Measurements from ENCODE around the gene WDR20.

Gene WDR20

DNA sequence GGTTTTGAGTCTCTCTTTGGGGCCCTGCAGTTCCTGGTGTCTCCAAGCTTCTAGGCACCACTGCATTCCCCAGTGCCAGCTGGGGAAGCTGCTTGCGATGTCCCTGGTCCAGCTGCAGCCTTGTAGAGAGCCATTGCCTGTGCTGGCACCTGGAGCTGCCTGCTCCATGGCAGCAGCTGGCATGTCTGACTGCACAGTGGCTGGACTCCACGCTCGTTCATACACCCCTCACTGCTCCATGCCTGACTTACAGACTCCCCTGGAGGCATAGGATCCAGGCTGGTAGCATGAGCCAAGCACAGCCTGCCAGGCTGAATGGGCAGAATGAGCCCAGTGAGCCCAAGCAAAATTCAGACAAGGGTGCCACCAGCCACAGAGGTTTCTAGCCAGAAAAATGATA lies 21.8 kb upstream of the WDR20 start:
- Histone ChIP-seq H3K4me2 (ENCODE audit: low read length) (no peak overlapping the region), H3F3A (ENCODE audit: control insufficient read depth, insufficient read depth) (no peaks in the 10 kb centered on the region), H3K36me3 (ENCODE audit: control insufficient read depth, low read length) (no peaks in the 10 kb centered on the region; the same call in 1 of the 2 replicates), H3K79me2 (ENCODE audit: control insufficient read depth, low read length) (no peaks in the 10 kb centered on the region), H3K27me3 (ENCODE audit: control insufficient read depth, low read length) (no peaks in the 10 kb centered on the region), H3K9me2 (replicated peaks; ENCODE audit: control insufficient read depth, low read length) (no peaks in the 10 kb centered on the region), H3K4me1 (ENCODE audit: control insufficient read depth, low read length) (no peaks in the 10 kb centered on the region), H3K27ac (ENCODE audit: low read depth, low read length) (no peak overlapping the region), H3K4me3 (ENCODE audit: low read length) (no peak overlapping the region), H4K20me1 (ENCODE audit: control insufficient read depth, insufficient read depth, low read depth, low read length) (no peaks in the 10 kb centered on the region), H3K9me3 (ENCODE audit: control insufficient read depth, insufficient read depth, low read length) (peaks cover 17% of the 10 kb centered on the region; the same call in 1 of the 2 replicates)
- TF ChIP-seq EZH2phosphoT487 (IDR thresholded peaks at IDR 0.05; ENCODE audit: borderline replicate concordance, low read length) (no peak), CTCF (IDR thresholded peaks at IDR 0.05; ENCODE audit: low read depth, low read length, poor library complexity, severe bottlenecking) (no peak)

DNA sequence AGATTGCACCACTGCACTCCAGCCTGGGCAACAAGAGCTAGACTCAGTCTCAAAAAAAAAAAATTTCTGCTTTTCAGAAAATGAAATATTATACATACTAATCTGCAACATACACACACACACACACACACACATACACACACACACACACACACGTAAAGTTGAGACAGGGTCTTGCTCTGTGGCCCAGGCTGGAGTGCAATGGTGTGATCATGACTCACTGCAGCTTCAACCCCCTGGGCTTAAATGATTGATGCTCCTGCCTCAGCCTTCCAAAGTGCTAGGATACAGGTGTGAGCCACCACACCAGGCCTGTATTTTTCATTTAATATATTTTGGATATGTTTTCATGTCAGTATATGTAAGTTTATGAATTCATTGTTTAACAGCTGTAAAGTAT lies 18.8 kb upstream of the WDR20 start:
- no peaks in the 10 kb centered on the region for H4K20me1 ChIP-seq (ENCODE audit: control insufficient read depth, insufficient read depth, low read depth, low read length)
- no peaks in the 10 kb centered on the region for H3K27me3 ChIP-seq (ENCODE audit: control insufficient read depth, low read length)
- no peak overlapping the region for H3K4me2 ChIP-seq (ENCODE audit: low read length)
- no peak for TF ChIP-seq CTCF (IDR thresholded peaks at IDR 0.05; ENCODE audit: low read depth, low read length, poor library complexity, severe bottlenecking)
- TF ChIP-seq EZH2phosphoT487 (IDR thresholded peaks at IDR 0.05; ENCODE audit: borderline replicate concordance, low read length) = no peak
- H3K36me3 ChIP-seq (ENCODE audit: control insufficient read depth, low read length) = no peaks in the 10 kb centered on the region; the same call in 1 of the 2 replicates
- no peaks in the 10 kb centered on the region for H3K9me2 ChIP-seq (replicated peaks; ENCODE audit: control insufficient read depth, low read length)
- no peak overlapping the region for H3K27ac ChIP-seq (ENCODE audit: low read depth, low read length)
- H3K79me2 ChIP-seq (ENCODE audit: control insufficient read depth, low read length) = no peaks in the 10 kb centered on the region
- no peaks in the 10 kb centered on the region for H3F3A ChIP-seq (ENCODE audit: control insufficient read depth, insufficient read depth)
- H3K4me3 ChIP-seq (ENCODE audit: low read length) = no peak overlapping the region
- H3K9me3 ChIP-seq (ENCODE audit: control insufficient read depth, insufficient read depth, low read length) = peaks cover 17% of the 10 kb centered on the region; the same call in 1 of the 2 replicates
- H3K4me1 ChIP-seq (ENCODE audit: control insufficient read depth, low read length) = no peaks in the 10 kb centered on the region

GRCh38 chr14:102121567-102121966 lies 18.1 kb upstream of the WDR20 start:
- no peak for TF ChIP-seq CTCF (IDR thresholded peaks at IDR 0.05; ENCODE audit: low read depth, low read length, poor library complexity, severe bottlenecking)
- no peak for TF ChIP-seq EZH2phosphoT487 (IDR thresholded peaks at IDR 0.05; ENCODE audit: borderline replicate concordance, low read length)

More at GRCh38 chr14:102121567-102121966, 18.1 kb upstream of the WDR20 start:
- no peaks in the 10 kb centered on the region for H3K9me2 ChIP-seq (replicated peaks; ENCODE audit: control insufficient read depth, low read length)
- H3K4me1 ChIP-seq (ENCODE audit: control insufficient read depth, low read length) = no peaks in the 10 kb centered on the region
- no peak overlapping the region for H3K4me3 ChIP-seq (ENCODE audit: low read length)
- no peak overlapping the region for H3K4me2 ChIP-seq (ENCODE audit: low read length)
- H3F3A ChIP-seq (ENCODE audit: control insufficient read depth, insufficient read depth) = no peaks in the 10 kb centered on the region
- H4K20me1 ChIP-seq (ENCODE audit: control insufficient read depth, insufficient read depth, low read depth, low read length) = no peaks in the 10 kb centered on the region
- H3K27me3 ChIP-seq (ENCODE audit: control insufficient read depth, low read length) = no peaks in the 10 kb centered on the region
- peaks cover 15% of the 10 kb centered on the region; the same call in 1 of the 2 replicates for H3K9me3 ChIP-seq (ENCODE audit: control insufficient read depth, insufficient read depth, low read length)
- H3K36me3 ChIP-seq (ENCODE audit: control insufficient read depth, low read length) = no peaks in the 10 kb centered on the region; the same call in 1 of the 2 replicates
- no peaks in the 10 kb centered on the region for H3K79me2 ChIP-seq (ENCODE audit: control insufficient read depth, low read length)
- H3K27ac ChIP-seq (ENCODE audit: low read depth, low read length) = no peak overlapping the region
